GF-D8 (cell line): ENCODE data around the gene CYBC1.
"Not testable (repeated sequence)": the region's sequence is repeated elsewhere in the genome, so short reads cannot be mapped to it uniquely, and the experiment has no call there.

Experiments
- DNase-seq: peaks from one replicate; lab custom pipeline; 2025; lab: John Stamatoyannopoulos, UW

Gene CYBC1

DNA sequence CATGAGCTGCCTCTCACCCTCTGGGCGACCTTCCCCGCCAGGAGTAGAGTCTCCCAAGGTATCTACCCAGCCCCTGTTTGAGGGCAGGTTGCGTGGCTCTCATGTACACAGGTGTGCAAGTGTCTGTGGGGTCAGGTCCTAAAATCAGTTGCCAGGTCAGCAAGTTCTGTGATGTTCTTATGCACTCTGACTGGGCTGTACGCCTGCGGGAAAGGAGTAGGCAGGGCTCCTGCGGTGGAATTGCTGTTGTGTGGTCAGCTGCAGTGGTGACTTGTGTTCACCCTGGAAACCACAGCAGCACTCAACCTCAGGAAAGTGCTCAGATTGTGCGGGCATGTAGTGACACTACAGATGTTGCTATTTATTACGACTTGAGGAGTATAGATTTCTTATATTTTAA is 27.4 kb upstream of the CYBC1 start:
- no peak for DNase-seq

DNA sequence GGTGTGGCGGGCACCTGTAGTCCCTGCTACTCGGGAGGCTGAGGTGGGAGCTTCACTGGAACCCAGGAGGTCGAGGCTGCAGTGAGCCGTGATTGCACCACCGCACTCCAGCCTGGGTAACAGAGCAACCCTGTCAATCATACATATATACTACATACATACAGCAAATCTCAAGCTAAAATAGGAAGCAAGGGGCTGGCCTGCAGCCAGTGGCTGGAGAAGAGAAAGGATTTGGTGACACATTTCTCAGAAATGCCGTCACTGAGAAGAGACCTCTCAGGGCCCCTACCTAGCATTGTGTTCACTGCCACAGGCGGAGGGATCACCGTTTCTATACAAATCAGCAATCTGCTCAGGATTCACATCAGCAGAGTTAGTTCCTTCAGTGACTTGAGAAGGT is 24.9 kb upstream of the CYBC1 start:
- peak; percentile 11 for DNase-seq

DNA sequence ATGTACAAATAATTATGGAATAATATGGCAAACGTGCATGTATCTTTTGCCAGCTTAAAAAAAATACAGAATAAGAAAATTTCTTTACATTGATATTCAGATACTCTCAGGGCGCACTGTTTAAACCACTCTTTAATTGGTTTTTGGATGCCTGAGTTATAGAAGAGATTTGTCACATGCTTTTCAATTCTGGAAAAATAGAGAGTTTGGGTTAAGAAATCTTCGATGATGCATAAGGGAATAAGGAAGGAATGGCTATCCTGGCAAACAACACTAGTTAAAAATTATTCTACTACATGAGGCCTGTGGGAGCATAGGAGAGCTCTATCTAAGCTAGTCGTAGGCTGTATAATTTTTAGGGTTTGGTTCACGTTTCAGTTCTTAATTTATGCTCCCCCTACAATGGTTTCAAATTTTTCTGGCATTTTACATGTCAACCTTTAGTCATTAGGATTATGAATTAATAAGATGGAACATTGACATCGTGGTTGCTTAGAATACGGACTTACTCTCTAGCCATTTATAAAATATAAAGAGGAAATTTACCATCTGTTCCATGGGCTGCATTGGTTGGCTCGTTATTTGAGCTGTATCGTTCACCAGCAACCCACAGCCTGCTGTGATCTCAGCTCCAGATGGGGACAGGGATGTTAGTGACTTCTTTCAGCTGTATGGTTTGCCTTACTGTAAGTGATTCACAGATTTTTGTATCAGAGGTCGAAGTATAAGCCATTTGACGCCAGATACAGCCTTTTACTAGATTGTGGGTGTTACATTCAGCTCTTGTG is 23.9 kb upstream of the CYBC1 start:
- DNase-seq, result no peak

DNA sequence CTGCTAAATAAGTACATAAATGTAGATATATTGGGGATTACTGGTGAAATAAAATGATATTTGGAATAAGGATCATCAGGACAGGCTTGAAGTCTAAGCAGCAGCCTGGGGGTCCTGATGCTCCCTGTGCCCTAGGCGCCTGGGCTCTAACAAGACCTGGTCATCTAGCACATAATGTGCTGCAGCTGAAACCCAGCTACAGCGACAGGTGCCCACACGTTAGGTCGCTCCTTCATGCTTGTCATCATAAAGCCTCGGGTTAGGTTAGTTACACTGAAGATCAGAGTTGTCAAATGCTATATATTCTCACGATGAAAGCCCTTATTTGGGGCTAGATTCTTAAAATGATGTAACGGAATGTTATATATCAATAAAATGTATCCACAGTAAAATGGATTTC is 19.5 kb upstream of the CYBC1 start:
- no peak for DNase-seq

DNA sequence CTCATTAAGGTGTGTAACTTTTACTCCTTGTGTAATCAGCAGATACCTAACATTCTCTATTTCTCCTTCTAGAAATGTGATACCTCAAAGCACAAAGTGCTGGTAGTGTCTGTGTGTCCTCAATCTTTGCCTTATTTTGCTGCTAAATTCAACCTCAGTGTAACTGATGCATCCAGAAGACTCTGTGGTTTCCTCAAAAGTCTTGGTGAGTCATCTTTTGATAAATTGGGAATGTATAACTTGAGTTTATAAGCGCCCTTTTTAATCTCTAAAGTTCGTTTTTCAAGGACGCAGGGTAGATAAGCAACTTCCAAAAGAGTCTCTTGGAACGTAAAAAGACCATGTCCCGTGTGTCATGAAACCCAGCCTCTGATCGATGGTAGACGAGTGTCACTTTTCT is 18.1 kb upstream of the CYBC1 start:
- no peak for DNase-seq

DNA sequence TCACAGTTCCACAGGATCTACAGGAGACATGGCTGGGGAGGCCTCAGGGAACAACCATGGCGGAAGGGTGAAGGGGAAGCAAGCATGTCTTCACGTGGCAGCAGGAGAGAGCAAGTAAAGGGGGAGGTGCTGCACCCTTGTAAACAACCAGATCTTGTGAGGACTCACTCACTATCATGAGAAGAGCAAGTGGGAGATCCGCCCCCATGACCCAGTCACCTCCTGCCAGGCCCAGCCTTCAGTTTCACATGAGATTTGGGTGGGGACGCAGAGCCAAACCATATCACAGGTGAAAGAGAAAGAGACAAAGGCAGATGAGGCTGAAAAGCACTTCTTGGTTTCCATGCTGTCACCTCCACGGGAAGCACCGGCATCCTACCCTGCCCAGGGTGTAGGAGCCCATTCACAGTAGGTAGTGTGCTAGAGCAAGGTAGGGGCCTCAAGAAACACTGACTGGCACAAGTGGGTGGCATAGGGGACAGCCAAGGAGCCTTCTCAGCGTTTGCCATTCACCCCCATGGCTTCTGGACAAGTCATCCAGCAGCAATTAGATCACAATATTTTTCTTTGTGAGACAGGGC is 14.6 kb upstream of the CYBC1 start:
- DNase-seq, result no peak

DNA sequence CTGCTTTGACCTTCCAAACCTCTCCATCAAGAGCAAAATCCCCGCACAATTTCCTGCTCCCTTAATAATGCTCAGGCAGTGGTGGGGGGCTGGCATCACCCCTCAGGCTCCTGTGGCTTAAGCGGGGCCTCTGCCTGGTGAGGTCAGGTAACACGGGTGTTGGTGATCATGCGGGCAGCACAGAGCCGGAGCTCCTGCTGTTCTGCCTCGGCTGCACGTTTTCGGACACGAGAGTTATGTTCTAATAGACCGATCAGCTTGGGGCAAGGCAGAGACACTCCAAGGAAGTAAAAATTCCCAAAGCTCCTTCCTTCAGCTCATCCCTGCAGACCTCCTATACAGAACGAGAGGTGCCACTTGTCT is 14.0 kb upstream of the CYBC1 start:
- no peak for DNase-seq

DNA sequence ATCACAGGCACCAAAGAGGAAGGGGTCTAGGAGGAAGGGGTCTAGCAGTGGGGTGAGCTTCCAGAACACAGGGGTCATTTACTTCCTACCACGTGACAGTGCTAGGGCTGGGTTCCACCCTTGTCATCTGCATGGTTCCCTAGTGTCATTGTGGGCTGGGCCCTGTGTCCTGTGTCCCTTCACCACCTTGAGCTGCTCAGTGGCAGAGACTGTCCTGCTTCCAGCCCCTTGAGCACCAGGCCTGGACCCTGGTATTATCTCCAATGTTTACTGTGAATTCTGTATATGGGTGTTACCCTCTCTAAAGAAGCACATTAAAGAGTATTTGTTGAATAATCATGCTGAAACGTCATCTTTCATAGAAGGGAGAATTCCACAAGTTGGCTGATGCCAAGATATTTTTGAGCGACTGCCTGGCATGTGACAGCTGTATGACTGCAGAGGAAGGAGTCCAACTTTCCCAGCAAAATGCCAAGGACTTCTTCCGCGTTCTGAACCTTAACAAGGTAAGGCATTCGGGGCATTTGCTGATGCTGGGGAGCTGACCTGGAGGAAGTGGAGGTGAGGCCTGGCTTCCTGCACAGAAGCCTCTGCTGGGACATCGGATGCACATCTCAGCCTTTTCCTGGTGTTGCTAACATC is 13.5 kb upstream of the CYBC1 start:
- DNase-seq, result no peak

DNA sequence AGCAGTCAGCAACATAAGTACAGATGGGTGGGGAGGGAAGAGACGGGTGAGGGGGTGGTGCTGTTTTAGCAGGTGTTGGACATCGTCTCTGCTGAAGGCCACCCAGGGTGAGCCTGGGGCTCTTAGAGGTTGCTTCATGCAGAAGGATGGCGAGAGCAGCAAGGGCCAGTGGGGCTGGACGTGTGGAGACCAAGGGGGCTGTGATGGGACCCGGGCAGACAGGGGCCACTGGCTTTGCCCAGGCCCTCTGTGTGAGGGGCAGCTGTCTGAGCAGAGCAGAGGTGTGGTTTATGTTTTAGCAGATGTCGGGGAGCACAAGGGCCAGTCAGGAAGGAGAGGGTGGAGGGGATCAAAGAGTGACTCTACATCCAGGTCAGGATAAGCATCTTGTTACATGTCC is 12.8 kb upstream of the CYBC1 start:
- DNase-seq, result no peak

DNA sequence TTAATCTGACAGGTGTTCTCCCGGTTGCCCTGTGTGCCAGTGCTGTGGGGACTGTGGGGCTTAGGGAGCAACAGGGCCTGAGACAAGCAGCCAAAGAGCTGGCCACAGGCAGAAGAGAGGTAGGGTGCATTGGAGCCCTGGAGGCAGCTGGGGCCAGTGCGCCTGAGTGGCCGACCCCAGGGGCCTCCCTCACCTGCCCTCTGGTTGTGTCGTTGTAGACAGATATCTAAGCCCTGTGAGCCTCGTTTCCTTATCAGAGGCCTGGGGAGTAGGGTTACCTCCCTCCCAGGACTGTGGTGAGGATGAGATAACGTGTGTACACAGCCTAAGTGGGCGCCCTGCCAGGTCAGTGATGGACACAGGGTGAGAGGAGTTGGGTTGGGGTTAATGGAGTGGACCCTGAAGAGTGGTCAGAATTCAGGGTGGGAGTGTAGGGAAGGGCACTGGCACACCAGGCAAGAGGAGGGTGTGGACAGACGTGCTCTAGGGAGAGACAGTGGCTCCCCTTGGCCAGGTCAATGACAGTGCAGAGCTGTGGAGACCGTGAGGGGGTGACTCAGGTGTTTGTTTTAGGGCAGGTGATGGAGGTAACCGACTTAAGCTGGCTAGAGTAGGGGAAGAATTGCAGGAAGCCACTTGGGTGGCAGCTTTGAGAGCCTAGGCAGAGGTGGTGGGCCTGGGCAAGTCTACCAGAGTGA is 11.4 kb upstream of the CYBC1 start:
- no peak for DNase-seq

DNA sequence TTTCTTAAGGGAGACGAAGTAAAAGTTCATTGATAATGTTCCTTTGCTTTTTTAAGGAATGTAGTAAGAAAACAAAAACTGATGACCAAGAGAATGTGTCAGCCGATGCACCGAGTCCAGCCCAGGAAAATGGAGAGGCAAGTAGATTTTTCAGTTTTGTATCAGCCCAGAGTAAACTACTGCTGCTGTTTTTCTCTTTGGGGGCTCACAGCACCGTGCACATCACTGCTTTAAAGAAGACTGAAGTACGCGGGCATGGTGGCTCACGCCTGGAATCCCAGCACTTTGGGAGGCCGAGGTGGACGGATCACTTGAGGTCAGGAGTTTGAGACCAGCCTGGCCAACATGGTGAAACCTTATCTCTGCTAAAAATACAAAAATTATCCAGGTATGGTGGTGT is 9.4 kb upstream of the CYBC1 start:
- DNase-seq, result not testable (repeated sequence)

DNA sequence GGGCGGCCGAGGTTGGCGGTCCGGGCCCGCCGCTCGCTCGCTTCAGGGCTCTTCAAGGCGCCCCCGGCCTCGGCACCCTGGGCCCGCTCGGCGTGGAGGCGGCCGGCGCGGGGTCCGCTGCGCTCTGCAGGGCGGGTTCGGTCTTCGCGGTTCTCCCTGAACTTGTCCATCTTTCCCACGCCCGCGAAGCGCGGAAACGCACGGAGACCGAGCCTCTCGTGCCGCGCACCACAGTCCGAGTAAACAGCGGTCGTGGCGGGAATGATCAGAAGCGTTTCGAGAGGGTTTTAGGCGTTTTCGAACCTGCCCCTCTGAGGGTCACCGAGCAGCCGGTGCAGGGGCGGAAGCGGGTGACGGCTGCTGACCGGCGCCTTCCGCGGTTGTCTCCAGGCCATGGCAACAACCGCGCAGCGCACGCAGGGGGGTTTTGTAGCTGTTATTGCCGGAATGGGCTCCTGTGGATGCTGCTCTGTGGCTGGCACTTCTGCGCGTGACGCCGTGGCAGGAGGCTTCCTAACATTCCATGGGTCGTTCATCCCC is 8.4 kb upstream of the CYBC1 start:
- DNase-seq, result no peak

DNA sequence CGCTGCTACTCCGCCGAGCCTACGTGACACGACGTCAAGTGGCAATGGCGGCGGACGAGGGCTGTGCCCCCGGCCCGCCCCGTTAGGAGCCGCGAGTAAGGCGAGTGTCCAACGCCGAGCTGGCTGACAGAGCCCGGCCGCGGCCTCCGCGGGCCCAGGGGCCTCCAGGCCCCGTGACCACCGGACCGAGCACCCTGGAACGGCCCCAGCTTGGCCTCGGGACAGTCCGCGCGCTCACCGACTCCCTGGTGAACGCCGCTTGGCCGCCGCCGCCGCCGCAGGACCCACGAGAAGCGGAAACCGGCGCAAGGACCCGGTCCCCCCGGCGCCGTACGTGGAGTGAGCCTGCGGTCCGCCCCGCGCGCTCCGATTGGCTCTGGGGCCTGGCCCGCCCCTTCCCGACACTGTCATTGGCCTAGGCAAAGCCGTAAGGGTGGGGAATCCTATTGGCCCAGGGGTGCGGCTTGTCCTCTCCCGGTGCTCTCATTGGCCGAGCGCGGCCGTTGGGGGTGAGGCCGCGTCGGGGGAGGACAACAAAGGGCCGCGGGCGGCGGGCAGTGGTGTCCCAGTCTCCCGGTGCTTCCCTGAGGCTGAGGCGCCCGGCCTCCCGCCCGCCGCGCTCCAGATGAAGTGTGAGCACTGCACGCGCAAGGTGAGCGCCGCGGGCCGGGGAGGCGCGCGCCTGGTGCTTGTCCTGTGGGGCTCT is 7.8 kb upstream of the CYBC1 start, which contains the start of gene NARF:
Gene NARF (plus strand): TSS at position 563 of the 706 bp plus-strand sequence. CDS start 63 bp downstream, at position 626.
- peak; percentile 90 for DNase-seq

DNA sequence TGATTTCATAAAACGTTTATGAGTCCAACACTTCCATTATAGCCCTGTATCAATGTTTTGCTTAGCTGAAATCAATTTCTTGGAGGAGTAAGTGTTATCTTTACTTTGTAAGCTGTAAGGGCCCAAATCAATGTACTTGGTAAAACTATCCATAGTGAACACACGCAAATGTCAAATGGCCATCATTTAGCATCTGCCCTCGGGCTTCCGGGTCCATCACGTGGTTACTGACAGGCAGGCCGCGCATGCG is 7.3 kb upstream of the CYBC1 start:
- peak; percentile 82 for DNase-seq

DNA sequence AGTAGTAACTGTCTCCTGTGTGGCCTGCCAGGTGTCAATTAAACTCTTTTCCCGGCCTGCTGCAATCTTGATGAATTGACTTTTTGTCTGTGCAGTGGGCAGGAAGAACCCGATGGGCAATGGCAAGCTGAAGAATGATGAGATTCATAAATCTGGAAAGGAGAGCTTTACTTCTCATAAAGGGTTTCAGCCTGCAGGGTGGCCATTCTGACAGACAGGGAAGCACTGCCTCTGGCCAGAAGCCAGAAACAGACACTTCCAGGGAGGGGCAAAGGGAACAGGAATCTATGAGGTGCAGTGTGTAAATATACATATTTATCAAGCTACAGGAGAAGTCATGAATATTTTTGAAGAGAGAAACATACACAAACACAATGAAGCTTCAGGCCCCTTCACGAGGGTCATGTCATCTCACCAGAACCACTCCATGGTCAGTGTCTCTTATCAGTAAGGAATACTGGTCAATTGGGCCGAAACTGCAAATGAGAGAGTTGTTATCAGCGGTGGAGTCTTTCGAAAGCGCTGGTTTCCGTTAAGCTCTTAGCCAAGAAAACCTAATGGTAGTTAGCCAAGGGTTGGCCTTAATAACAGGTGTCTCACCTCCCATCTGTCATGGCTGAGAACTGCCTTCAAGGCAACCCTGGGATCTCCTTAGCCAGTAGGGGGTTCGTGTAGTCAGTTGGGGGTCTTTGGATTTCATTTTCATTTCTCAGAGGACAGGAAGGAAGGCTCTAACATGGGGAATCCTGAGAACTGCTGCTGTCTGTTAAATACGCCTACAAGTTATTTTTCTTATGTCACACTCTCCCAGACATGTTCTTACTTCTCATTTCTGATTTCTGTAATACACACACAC is 6.7 kb upstream of the CYBC1 start:
- peak; percentile 75 for DNase-seq

DNA sequence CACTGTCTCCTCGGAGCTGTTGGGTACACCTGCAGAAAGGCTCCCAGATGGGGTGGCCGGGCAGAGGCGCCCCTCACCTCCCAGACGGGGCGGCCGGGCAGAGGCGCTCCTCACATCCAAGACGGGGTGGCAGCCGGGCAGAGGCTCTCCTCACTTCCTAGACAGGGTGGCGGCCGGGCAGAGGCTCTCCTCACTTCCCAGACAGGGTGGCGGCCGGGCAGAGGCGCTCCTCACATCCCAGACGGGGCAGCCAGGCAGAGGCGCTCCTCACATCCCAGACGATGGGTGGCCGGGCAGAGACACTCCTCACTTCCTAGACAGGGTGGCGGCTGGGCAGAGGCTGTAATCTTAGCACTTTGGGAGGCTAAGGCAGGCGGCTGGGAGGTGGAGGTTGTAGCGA is 3.2 kb upstream of the CYBC1 start:
- DNase-seq, result not testable (repeated sequence)

DNA sequence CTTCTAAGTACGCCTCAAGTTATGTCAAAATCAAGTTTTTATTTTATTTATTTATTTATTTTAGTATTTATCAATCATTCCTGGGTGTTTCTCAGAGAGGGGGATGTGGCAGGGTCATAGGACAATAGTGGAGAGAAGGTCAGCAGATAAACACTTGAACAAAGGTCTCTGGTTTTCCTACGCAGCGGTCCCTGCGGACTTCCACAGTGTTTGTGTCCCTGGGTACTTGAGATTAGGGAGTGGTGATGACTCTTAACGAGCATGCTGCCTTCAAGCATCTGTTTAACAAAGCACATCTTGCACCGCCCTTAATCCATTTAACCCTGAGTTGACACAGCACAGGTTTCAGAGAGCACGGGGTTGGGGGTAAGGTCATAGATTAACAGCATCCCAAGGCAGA is 2.6 kb upstream of the CYBC1 start:
- DNase-seq, result not testable (repeated sequence)

DNA sequence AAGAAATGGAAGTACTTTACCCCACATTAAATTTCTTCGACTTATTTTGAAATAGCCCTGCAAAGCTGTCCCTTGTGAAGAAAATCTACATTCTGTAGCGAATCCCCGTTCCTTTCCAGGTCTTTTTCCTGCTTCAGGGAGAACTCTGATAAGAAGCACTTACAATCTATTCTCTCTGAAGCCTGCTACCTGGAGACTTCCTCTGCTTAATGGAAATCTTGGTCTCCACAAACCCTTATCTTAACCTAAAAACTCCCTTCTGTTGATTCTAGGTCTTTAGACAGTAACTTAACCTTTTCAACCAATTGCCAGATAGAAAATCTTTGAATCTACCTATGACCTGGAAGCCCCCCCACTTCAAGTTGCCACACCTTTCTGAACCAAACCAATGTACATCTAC is 1.6 kb upstream of the CYBC1 start:
- no peak for DNase-seq

DNA sequence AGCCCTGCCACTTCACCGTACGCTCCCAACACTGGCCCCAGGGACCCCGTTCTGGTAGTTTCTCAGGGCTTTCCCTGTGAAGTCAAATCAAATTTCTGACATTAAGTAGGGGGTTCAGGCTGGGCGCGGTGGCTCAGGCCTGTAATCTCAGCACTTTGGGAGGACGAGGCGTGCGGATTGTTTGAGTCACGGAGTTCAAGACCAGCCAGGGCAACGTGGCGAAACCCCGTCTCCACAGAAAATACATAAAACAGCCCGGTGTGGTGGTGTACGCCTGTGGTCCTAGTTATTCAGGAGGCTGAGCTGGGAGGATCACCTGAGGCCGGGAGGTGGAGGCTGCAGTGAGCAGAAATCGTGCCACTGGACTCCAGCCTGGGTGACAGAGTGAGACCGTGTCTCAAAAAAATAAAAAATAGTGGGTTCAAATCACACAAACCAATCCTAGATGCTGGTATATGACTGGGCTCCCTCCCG is 632 bp downstream of the CYBC1 start:
- DNase-seq, result no peak

DNA sequence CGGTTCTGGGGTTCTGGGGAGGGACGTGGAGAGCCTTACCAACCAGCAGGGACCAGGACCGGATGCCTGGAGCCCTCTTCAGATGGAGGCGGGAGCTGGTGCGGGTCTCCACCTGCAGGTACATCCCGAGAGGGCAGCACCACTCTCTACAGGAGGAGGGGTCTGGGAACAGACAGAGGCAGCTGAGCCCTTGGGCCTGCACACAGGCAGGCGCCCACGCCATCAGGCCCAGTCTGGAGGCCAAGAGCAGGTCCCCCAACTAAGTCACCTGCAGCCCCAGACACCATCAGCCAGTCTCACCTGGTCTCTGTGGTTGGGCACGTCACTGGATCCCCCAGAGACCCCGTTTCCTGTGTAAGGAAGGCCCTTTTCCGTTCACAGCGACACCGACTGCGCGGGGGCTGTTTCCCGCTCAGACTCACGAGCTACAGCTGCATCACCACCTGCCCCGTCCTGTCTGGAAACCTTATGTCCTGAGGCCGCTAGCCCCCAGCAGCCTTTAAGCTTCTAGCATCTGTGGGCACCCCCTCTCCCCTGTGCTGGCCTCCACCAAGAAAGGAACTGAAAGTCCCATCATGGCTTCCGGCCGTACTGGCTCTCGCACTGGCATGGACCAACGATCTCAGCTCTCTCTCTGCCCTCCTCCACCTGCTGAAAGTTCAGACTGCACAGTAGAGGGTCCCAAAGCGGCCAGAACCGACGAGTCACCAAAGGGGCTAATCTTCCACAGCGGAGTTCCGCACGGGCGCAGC is 1.2 kb downstream of the CYBC1 start:
- peak; percentile 37 for DNase-seq
